GM23248 (cell line): Measurements from ENCODE around the gene KIF7. TPM values are rescaled to one million over a fixed set of nuclear protein-coding genes. Genes with fewer than 3 reads are reported as not detected.
"Not testable (repeated sequence)": the region's sequence is repeated elsewhere in the genome, so short reads cannot be mapped to it uniquely, and the experiment has no call there.

Experiments used
- DNase-seq: peaks from one replicate; pipeline ENCODE4 v3.0.0-alpha.2; 2015
- H2AFZ ChIP-seq: fragments of 200-600 bp; sonication (generic); 2 replicates; pipeline ENCODE4 v1.6.1; 2016; ENCODE audit warnings: antibody characterized with exemption
- H3F3A ChIP-seq: fragments of 200-600 bp; sonication (generic); 2 replicates; pipeline ENCODE4 v1.6.1; 2016; ENCODE audit warnings: mild to moderate bottlenecking, antibody characterized with exemption, mixed run types; ENCODE audit not compliant: insufficient read depth
- H3K27ac ChIP-seq: fragments of 200-600 bp; sonication (generic); 2 replicates; pipeline ENCODE4 v1.5.1; 2016; ENCODE audit warnings: mild to moderate bottlenecking
- H3K27me3 ChIP-seq: fragments of 200-600 bp; sonication (generic); replicated peaks from 2 replicates; pipeline ENCODE4 v1.6.1; 2016; ENCODE audit warnings: mild to moderate bottlenecking; ENCODE audit not compliant: insufficient read depth
- H3K36me3 ChIP-seq: fragments of 200-600 bp; sonication (generic); 2 replicates; pipeline ENCODE4 v1.6.1; 2016; ENCODE audit warnings: low read depth, mild to moderate bottlenecking
- H3K4me1 ChIP-seq: fragments of 200-600 bp; sonication (generic); 2 replicates; pipeline ENCODE4 v1.6.1; 2016; ENCODE audit warnings: mild to moderate bottlenecking; ENCODE audit not compliant: insufficient read depth
- H3K4me2 ChIP-seq: fragments of 200-600 bp; sonication (generic); one replicate; pipeline ENCODE4 v1.6.1; 2016; ENCODE audit warnings: mild to moderate bottlenecking; ENCODE audit not compliant: unreplicated experiment
- H3K4me3 ChIP-seq: fragments of 200-600 bp; sonication (generic); 2 replicates; pipeline ENCODE4 v1.5.1; 2016; ENCODE audit warnings: mild to moderate bottlenecking
- H3K79me2 ChIP-seq: fragments of 200-600 bp; sonication (generic); 2 replicates; pipeline ENCODE4 v1.6.1; 2016; ENCODE audit warnings: mild to moderate bottlenecking; ENCODE audit not compliant: insufficient read depth
- H3K9ac ChIP-seq: fragments of 200-600 bp; sonication (generic); 2 replicates; pipeline ENCODE4 v1.6.1; 2016; ENCODE audit warnings: mild to moderate bottlenecking
- H3K9me2 ChIP-seq: fragments of 200-600 bp; sonication (generic); 2 replicates; pipeline ENCODE4 v1.6.1; 2016; ENCODE audit warnings: mixed run types, mild to moderate bottlenecking, moderate library complexity; ENCODE audit not compliant: insufficient read depth
- H3K9me3 ChIP-seq: fragments of 200-600 bp; sonication (generic); one replicate; pipeline ENCODE4 v1.6.1; 2017; ENCODE audit warnings: low read depth
- H4K20me1 ChIP-seq: fragments of 200-600 bp; sonication (generic); 2 replicates; pipeline ENCODE4 v1.6.0; 2016; ENCODE audit not compliant: insufficient read depth
- EZH2 ChIP-seq: fragments of 200-600 bp; sonication (generic); IDR thresholded peaks from 2 replicates; pipeline ENCODE4 v1.6.1; 2018; ENCODE audit warnings: antibody characterized with exemption, mild to moderate bottlenecking; ENCODE audit not compliant: insufficient read depth, poor library complexity, severe bottlenecking
- EZH2phosphoT487 ChIP-seq: fragments of 200-600 bp; sonication (generic); IDR thresholded peaks from 2 replicates; pipeline ENCODE4 v1.6.1; 2018; ENCODE audit warnings: antibody characterized with exemption, moderate library complexity, mild to moderate bottlenecking, low read depth; ENCODE audit not compliant: insufficient read depth
- WGBS, 2 experiments: methylation state at CpG; one replicate each; pipeline ENCODE4 v1.1.6; 2015 to 2017; ENCODE audit warnings: low lambda C conversion rate in 2 of 2, low coverage in 1 of 2; ENCODE audit errors: missing lambda C conversion rate in 2 of 2; 5-methylcytosine and 5-hydroxymethylcytosine counted together
- in situ Hi-C: fragments of 300-500 bp; cut with MboI; formaldehyde crosslinking; loops from 2 replicates; pipeline ENCODE4 v1.15.0; 2020
- polyA plus RNA-seq: library from polyadenylated mRNA; unstranded; fragments of >200 nt; fragmentation: Nextera tagmentation; extraction: Ambion mirVana; gene quantifications from 2 replicates; pipeline ENCODE4 v1.2.1, GENCODE V29; 2016
- total RNA-seq: library from RNA; depleted of rRNA; stranded (reverse); fragments of >200 nt; shearing (Covaris generic); gene quantifications from 2 replicates; pipeline ENCODE4 v1.2.3, GENCODE V29; 2014; rRNA removed

Gene KIF7
- total and polyA plus RNA-seq, 2 experiments from 2014 or later, result 6.9 to 30.0 TPM

- no peak overlapping the region for H3K4me2 ChIP-seq
These were observed 63.4 kb downstream of the KIF7 start for GRCh38 chr15:89591834-89592233.

DNA sequence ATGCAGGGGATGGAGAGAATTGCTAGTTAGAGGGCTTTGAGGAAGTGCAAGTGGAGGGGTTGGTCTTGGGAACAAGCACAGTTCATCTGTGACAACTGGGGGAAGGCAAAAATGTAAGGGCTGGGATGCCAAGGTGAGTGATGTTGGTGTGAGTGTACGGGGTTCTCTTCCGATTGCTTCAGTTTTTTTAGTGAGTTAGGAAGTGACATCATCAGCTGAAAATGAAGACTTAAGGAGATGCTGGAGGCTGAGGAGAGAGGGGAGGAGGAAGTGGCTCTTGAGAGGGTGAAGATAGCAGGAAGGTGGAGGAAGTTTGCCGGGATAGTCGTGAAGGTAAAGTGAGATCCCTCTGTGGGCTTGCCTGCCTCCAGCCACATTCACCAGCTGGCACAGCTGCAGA lies 67.3 kb downstream of the KIF7 start:
- no peaks in the 10 kb centered on the region for H4K20me1 ChIP-seq
- DNase-seq, result peak; percentile 76
- H2AFZ ChIP-seq, result peak overlapping the region; percentile 68
- no peaks in the 10 kb centered on the region for H3K9me3 ChIP-seq
- H3K36me3 ChIP-seq, result 0 out of 2 replicates have a peak, but pooled peaks cover 2% of the 10 kb centered on the region
- H3K27ac ChIP-seq, result no peak overlapping the region
- in situ Hi-C loops, result no loop called here
- H3K79me2 ChIP-seq, result peaks cover 12% of the 10 kb centered on the region
- H3K4me1 ChIP-seq, result peaks cover 17% of the 10 kb centered on the region
- 45 to 49% methylated on average over 4 of the region's 4 CpGs for WGBS, 2 experiments
- H3K4me2 ChIP-seq, result peak overlapping the region; percentile 24
- no peaks in the 10 kb centered on the region for H3F3A ChIP-seq
- H3K9ac ChIP-seq, result no peak overlapping the region
- TF ChIP-seq EZH2phosphoT487 (no peak), EZH2 (no peak)
- H3K27me3 ChIP-seq, result no peaks in the 10 kb centered on the region
- H3K4me3 ChIP-seq, result no peak overlapping the region
- no peaks in the 10 kb centered on the region for H3K9me2 ChIP-seq

More at GRCh38 chr15:89591834-89592233, 63.4 kb downstream of the KIF7 start:
- 76 to 77% methylated on average over 5 of the region's 5 CpGs for WGBS, 2 experiments
- TF ChIP-seq EZH2 (no peak), EZH2phosphoT487 (no peak)
- peaks cover 5% of the 10 kb centered on the region; the same call in 1 of the 2 replicates for H3K79me2 ChIP-seq
- in situ Hi-C loops, result no loop called here
- H3K9ac ChIP-seq, result no peak overlapping the region
- DNase-seq, result no peak
- H3K27ac ChIP-seq, result no peak overlapping the region
- H3F3A ChIP-seq, result no peaks in the 10 kb centered on the region; the same call in 1 of the 2 replicates
- no peaks in the 10 kb centered on the region for H3K9me2 ChIP-seq
- no peaks in the 10 kb centered on the region for H3K36me3 ChIP-seq
- H2AFZ ChIP-seq, result no peak overlapping the region
- H3K27me3 ChIP-seq, result no peaks in the 10 kb centered on the region
- no peak overlapping the region for H3K4me3 ChIP-seq
- peaks cover 26% of the 10 kb centered on the region for H3K4me1 ChIP-seq
- no peaks in the 10 kb centered on the region for H3K9me3 ChIP-seq
- no peaks in the 10 kb centered on the region for H4K20me1 ChIP-seq

- H2AFZ ChIP-seq, result no peak overlapping the region
- no peaks in the 10 kb centered on the region for H4K20me1 ChIP-seq
- 100% methylated on average over 2 of the region's 2 CpGs for WGBS, 2 experiments
- H3K9me2 ChIP-seq, result no peaks in the 10 kb centered on the region
- peaks cover 17% of the 10 kb centered on the region for H3K4me1 ChIP-seq
- no peak overlapping the region for H3K9ac ChIP-seq
- in situ Hi-C loops, result no loop called here
- no peak overlapping the region for H3K4me2 ChIP-seq
- no peak overlapping the region for H3K27ac ChIP-seq
- TF ChIP-seq EZH2phosphoT487 (no peak), EZH2 (no peak)
- H3K9me3 ChIP-seq, result no peaks in the 10 kb centered on the region
- no peak overlapping the region for H3K4me3 ChIP-seq
- peaks cover 23% of the 10 kb centered on the region for H3K79me2 ChIP-seq
- no peaks in the 10 kb centered on the region for H3F3A ChIP-seq
- peak; percentile 6 for DNase-seq
- 0 out of 2 replicates have a peak, but pooled peaks cover 2% of the 10 kb centered on the region for H3K36me3 ChIP-seq
- H3K27me3 ChIP-seq, result no peaks in the 10 kb centered on the region
These were observed 68.6 kb downstream of the KIF7 start for GRCh38 chr15:89586651-89587050.

GRCh38 chr15:89580747-89581146 lies 74.5 kb downstream of the KIF7 start:
- H3K9me3 ChIP-seq, in situ Hi-C loops: not testable (repeated sequence)
- WGBS, 2 experiments, result 97 to 98% methylated on average over 2 of the region's 2 CpGs

GRCh38 chr15:89578146-89578545 lies 77.1 kb downstream of the KIF7 start:
- peak overlapping the region; percentile 46 for H2AFZ ChIP-seq
- peak overlapping the region; percentile 40 for H3K4me2 ChIP-seq
- H3K9me3 ChIP-seq, result no peaks in the 10 kb centered on the region
- no peaks in the 10 kb centered on the region for H4K20me1 ChIP-seq
- no peaks in the 10 kb centered on the region for H3K27me3 ChIP-seq
- H3K4me1 ChIP-seq, result no peaks in the 10 kb centered on the region
- H3K27ac ChIP-seq, result no peak overlapping the region
- H3K9ac ChIP-seq, result no peak overlapping the region
- TF ChIP-seq EZH2 (no peak), EZH2phosphoT487 (no peak)
- peaks cover 69% of the 10 kb centered on the region for H3K79me2 ChIP-seq
- H3K9me2 ChIP-seq, result no peaks in the 10 kb centered on the region
- DNase-seq, result no peak
- H3K36me3 ChIP-seq, result no peaks in the 10 kb centered on the region
- no peaks in the 10 kb centered on the region for H3F3A ChIP-seq
- H3K4me3 ChIP-seq, result peak overlapping the region; percentile 19; the same call in 1 of the 2 replicates
- WGBS, 2 experiments, result 58 to 65% methylated on average over 2 of the region's 2 CpGs
- in situ Hi-C loops, result no loop called here

More at GRCh38 chr15:89580747-89581146, 74.5 kb downstream of the KIF7 start:
- H3K9me2 ChIP-seq, H3K4me1 ChIP-seq, H3K9ac ChIP-seq, H3K4me2 ChIP-seq, H3K27me3 ChIP-seq, H3F3A ChIP-seq, H3K4me3 ChIP-seq, H3K36me3 ChIP-seq, DNase-seq, H2AFZ ChIP-seq, H4K20me1 ChIP-seq, H3K27ac ChIP-seq: not testable (repeated sequence)
- H3K79me2 ChIP-seq, result peaks cover 71% of the 10 kb centered on the region

Other genes with a start within 250 kb of the KIF7 start
- not detected in 2 replicates for gene RHCG, start 158.9 kb downstream of the KIF7 start, total RNA-seq
- gene RHCG, start 158.9 kb downstream of the KIF7 start, polyA plus RNA-seq, result not detected in 2 replicates
- gene TICRR, start 80.0 kb downstream of the KIF7 start, total RNA-seq, result 2.3 and 2.4 TPM in 2 replicates
- gene TICRR, start 80.0 kb downstream of the KIF7 start, polyA plus RNA-seq, result 1.2 and 1.3 TPM in 2 replicates
- not detected in 2 replicates for gene PLIN1, start 23.9 kb upstream of the KIF7 start, total RNA-seq
- not detected in 2 replicates for gene PLIN1, start 23.9 kb upstream of the KIF7 start, polyA plus RNA-seq
- gene PEX11A, start 35.3 kb upstream of the KIF7 start, total RNA-seq, result 5.4 and 11.5 TPM in 2 replicates
- 5.3 and 6.1 TPM in 2 replicates for gene PEX11A, start 35.3 kb upstream of the KIF7 start, polyA plus RNA-seq
- not detected in 2 replicates for gene WDR93, start 35.3 kb upstream of the KIF7 start, total RNA-seq
- gene WDR93, start 35.3 kb upstream of the KIF7 start, polyA plus RNA-seq, result 0.10 TPM in 1 of 2 replicates, not detected in the other
- not detected in 2 replicates for gene MESP1, start 95.8 kb upstream of the KIF7 start, total RNA-seq
- gene MESP1, start 95.8 kb upstream of the KIF7 start, polyA plus RNA-seq, result 0.48 and 0.63 TPM in 2 replicates
- gene MESP2, start 120.9 kb upstream of the KIF7 start, total RNA-seq, result not detected in 2 replicates
- gene MESP2, start 120.9 kb upstream of the KIF7 start, polyA plus RNA-seq, result not detected in 2 replicates
- gene ANPEP, start 159.4 kb upstream of the KIF7 start, total RNA-seq, result 464 and 467 TPM in 2 replicates
- 568 and 585 TPM in 2 replicates for gene ANPEP, start 159.4 kb upstream of the KIF7 start, polyA plus RNA-seq
- 78.7 and 85.0 TPM in 2 replicates for gene AP3S2, start 238.5 kb upstream of the KIF7 start, total RNA-seq
- 23.7 and 27.0 TPM in 2 replicates for gene AP3S2, start 238.5 kb upstream of the KIF7 start, polyA plus RNA-seq